GM12865 (cell line): Measurements from ENCODE around the gene ZNF197.
"Not testable (repeated sequence)": the region's sequence is repeated elsewhere in the genome, so short reads cannot be mapped to it uniquely, and the experiment has no call there.

ENCODE experiments used
- DNase-seq: peaks from one replicate; pipeline ENCODE4 v3.0.0; 2010; ENCODE audit warnings: low read depth
- H3K4me3 ChIP-seq: 2 replicates; pipeline ENCODE4 v1.5.1; 2011; ENCODE audit warnings: mild to moderate bottlenecking, low read depth, low read length, control low read depth
- TF ChIP-seq, protein P1 (sequence below): IDR thresholded peaks from 2 replicates; pipeline ENCODE4 v1.5.1; 2011; ENCODE audit warnings: low read length, control low read depth, low read depth, inconsistent platforms; ENCODE audit not compliant: insufficient read depth; ENCODE audit errors: missing control alignments

ZNF197 gene

DNA sequence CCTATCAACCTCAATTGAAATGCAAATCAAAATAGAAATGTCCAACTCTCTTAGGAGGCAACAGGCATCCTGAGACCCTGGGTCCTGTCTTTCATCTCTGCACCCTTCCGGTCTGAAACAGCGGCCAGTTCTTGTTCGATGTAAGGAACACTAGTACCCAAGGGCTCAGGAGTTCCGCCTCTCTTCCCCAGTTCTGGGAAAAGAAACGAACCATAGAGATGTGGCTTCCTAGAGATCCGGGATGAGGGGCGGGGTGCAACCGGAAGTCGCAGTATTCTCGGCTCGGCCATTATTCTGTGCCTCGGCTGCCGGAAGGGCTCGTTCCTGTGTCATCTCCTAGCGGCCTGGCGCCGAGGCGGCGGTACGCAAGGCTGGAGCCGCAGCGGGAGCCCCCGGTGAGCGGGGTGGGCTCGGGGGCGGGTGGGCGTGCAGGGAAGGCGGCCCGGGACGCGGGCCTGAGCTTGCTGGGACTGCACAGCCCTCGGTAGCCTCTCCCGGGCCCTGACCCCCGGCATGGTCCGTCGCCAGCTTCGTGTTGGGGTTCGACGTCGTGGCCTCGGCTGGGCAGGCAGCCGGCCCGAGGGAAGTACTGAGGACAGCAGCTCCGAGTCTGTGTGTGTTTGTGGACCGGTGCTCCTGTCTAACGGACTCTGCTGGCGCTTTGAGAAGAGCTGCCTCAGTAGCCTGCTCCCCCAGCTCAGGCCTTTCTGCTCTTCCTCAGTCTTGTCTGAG, at the start of gene ZNF197:
TSS of gene ZNF197 (plus strand) at position 288 of the 732 bp plus-strand sequence. CDS start 4,119 bp downstream, outside the sequence.
- TF ChIP-seq, protein P1, sequence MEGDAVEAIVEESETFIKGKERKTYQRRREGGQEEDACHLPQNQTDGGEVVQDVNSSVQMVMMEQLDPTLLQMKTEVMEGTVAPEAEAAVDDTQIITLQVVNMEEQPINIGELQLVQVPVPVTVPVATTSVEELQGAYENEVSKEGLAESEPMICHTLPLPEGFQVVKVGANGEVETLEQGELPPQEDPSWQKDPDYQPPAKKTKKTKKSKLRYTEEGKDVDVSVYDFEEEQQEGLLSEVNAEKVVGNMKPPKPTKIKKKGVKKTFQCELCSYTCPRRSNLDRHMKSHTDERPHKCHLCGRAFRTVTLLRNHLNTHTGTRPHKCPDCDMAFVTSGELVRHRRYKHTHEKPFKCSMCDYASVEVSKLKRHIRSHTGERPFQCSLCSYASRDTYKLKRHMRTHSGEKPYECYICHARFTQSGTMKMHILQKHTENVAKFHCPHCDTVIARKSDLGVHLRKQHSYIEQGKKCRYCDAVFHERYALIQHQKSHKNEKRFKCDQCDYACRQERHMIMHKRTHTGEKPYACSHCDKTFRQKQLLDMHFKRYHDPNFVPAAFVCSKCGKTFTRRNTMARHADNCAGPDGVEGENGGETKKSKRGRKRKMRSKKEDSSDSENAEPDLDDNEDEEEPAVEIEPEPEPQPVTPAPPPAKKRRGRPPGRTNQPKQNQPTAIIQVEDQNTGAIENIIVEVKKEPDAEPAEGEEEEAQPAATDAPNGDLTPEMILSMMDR = peak; percentile 9
- peak; percentile 84 for DNase-seq
- peak within 1 kb of the TSS; percentile 72 for H3K4me3 ChIP-seq

DNA sequence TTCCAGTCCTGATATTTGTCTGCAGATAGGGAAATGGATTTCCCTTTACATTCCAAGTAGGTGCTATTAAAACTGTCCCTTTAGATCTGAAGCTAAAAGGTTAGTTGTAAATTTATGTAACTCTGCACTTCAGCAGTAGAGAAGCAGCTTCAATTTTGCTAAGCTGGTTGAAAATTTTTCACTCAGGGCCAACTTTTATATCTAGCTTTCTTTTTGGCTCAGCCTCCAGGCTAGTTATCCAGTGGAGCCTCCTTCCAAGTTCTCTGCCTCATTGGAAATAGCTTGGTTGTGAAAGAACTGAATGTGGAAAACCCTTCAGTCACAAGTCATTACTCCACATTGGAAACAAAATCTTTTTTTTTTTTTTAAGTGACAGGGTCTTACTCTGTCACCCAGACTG, 48.2 kb upstream of the ZNF197 start:
- TF ChIP-seq, protein P1 = no peak
- no peak for DNase-seq
- H3K4me3 ChIP-seq = no peak overlapping the region

DNA sequence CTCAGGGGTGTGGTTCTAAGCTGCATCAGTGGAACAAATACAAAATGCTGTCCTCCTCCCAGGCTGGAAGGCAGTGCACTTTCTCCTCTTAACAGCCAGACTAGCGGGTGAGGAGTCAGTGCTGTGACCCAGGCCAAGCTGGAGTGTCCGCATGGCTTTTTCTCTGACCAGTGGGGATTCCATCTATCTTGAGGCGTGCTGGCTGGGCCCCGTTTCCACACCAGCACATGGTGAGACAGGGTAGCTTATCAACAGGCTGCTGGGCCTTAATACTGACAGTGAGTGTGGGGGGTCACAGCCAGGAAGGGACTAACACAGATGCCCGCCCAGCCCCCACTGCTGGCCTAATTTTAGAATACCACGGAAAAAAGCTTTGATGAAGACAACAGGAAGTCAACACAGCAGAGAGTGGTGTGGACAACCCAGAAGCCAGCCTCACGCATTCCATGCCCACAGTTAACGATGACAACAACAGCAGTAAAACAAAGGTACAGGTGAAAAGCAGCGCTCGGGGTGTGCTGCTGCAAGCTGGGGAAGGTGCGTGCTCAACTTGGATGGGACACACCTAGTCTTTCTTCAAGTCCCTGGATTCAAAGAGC, 47.4 kb upstream of the ZNF197 start:
- DNase-seq, H3K4me3 ChIP-seq: not testable (repeated sequence)

DNA sequence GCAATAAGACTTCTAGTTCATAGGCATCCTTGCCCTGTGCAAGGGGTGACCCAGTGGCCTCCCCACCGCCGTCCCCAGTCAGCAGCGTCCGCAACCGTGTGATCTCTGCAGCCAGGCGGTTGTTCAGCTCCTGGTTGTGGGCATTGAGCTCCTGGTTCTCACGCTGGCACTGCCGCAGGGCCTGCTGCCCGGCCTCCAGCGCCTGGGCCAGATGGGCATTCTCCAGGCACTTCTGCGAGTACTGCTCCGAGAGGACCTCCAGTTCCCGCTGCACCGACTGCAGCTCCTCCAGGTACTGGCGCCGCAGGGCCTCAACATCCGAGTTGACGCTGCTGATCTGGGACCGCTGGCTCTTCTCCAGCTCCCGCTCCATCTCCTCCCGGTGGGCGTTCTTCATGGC, 46.5 kb upstream of the ZNF197 start:
- not testable (repeated sequence) for H3K4me3 ChIP-seq, DNase-seq

DNA sequence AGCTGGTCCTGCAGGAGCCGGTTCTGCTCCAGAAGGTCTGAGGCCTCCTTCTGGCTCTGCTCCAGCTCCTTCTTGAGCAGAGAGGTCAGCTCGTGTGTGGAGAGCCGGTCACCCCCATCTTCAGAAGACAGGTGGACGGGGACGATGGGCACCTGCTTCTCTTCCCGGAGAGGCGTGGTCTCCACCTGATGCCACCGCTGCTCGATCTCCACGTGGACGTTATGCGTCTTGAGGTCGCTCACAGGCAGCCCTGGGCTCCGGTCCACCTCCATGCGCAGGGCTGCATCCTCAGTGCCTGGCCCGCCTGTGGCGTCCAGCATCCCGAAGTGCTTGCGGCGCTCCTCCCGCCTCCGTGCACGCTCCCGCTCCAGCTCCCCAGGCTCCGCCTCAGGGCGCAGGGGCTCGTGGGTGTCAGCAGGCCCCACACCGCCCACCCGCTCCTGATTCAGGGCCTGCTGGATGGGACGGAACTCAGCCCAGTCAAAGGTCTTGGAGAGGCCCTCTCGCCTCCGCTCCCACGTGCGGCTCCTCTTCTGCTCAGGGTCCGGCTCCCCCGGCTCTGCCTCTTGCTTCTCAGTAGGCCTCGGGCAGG, 45.8 kb upstream of the ZNF197 start:
- not testable (repeated sequence) for DNase-seq, H3K4me3 ChIP-seq

DNA sequence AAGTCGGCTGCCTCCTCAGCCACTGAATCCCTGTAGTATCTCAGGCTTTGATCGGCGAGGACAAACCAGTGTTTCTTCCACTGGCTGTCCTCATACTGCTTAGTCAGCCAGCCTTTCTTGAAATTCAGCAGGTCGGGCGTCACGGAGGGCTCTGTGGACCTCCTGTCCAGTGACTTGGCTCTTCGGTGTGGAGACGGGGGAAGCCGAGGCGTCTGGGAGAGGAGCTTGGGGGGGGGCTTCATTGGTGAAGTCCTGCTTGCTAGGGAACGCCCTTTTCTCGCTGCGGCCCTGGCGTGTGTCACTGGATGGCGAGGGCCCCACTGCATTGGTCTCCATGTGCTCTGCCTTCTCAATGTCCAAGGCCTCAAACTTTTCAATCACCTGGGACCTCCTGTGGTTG, 45.1 kb upstream of the ZNF197 start:
- not testable (repeated sequence) for DNase-seq, H3K4me3 ChIP-seq

DNA sequence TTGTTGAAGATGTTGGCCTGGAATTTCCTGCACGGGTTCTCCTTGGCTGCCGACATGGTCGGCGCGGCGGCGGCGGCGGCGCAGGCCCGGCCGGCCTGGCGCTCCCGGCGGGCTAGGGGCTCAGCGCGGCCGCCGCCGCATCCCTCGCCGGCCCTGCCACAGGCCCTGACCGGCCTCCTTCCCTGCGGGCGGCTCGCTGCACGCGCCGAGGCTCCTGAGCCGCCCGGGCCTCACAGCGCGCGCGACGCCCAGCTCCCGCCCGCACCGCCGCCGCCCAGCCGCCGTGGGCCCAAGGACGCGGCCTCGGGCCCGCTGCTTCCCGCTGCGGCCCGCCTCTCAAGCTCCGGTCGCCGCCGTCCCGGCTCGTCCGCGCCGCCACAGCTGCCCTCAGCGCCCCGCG, 43.9 kb upstream of the ZNF197 start:
- not testable (repeated sequence) for H3K4me3 ChIP-seq, DNase-seq

DNA sequence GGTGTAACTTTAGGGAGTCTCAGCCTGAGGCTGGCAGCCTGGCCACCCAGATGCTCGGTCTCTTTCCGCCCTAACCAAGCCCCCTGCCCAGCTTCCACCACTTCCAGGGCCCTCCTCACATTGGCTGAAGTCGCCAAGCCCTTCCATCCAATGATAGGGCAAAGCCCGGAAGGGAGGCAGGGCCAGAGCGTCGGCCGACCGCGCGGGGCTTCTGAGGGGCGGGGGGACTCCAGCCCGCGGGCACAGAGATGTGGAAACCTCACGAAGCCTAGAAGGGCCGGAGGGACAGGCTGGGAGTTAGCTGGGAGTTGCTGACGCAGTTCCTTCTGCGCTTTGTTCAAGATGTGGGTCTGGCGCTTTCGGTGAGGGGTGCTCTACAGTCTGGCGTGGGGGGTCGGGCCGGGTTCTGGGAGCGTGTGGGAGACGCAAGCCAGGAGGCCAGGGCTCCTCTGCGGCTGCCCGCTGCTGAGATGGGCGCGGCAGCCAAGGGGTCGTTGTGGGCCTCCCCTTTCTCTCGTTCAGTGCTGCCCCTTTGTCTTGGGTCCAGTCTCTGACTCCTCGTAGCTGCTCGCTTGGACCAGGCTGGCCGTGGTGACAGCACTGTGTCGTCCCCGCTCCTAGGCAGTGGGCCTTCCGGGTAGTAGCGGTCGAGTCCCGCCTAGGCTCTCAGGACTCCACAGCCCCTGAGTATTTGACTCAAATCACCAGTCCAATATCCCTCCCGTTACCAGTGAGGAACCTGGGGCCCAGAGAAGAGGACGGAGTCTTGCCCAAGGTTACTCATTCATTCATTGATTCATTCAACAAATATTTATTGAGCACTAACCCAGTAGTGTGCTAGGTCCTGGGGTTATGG, 40.0 kb upstream of the ZNF197 start, which contains the start of gene ZNF660:
TSS of gene ZNF660 (plus strand) at position 319 of the 856 bp plus-strand sequence. CDS start 9,230 bp downstream, outside the sequence.
- peak; percentile 54 for DNase-seq
- TF ChIP-seq, protein P1 = no peak

DNA sequence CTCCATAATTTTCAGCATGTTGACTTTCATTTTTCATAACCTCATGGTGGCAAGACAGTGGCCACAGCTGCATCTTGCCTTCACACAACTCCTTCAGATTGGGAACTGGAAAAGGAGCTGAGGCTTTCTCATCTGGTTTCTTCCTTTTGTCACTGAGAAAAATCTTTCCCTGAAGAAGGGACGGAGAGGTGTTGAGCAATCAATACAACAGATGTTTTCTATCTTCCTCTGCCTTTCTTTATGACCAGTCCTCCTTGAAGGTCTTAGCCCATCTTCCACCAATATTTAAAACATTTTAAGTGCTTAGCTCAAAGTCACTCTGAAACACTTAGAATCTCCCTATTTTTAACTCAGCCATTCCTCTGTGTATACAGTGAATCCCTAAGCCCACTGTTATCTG, 28.2 kb upstream of the ZNF197 start:
- DNase-seq = no peak
- TF ChIP-seq, protein P1 = no peak
- H3K4me3 ChIP-seq = no peak overlapping the region

More for the DNA sequence above, 40.0 kb upstream of the ZNF197 start, which contains the start of gene ZNF660:
- peak within 1 kb of the TSS; percentile 35 for H3K4me3 ChIP-seq
